Panc1 (cell line): ENCODE results near the gene SLC27A4. TPM values are rescaled to one million over a fixed set of nuclear protein-coding genes. Genes with fewer than 3 reads are reported as not detected.

Source experiments
- ATAC-seq: fragments of 200-7000 bp; cut with Tn5 transposase; 2 replicates; pipeline ENCODE4 v1.9.1; 2020; ENCODE audit warnings: mild to moderate bottlenecking, moderate library complexity
- BruUV-seq: library from RNA; stranded (reverse); fragments of 400-500 nt; replicated peaks from 2 replicates; lab custom pipeline; 2021; lab: Mats Ljungman, UMichigan
- CTCF ChIA-PET: fragments of 300-600 bp; sonication (Branson Sonifier 250); formaldehyde crosslinking; loops from one replicate; lab custom pipeline; 2022; ENCODE audit warnings: antibody characterized with exemption; lab: Charles Lee
- POLR2A ChIA-PET: fragments of 300-600 bp; sonication (Branson Sonifier 250); formaldehyde crosslinking; loops from one replicate; lab custom pipeline; 2022; ENCODE audit warnings: antibody characterized with exemption; lab: Charles Lee
- DNase-seq: peaks from one replicate; pipeline ENCODE4 v3.0.0-alpha.2; 2010; ENCODE audit warnings: low read depth, low spot score
- H3K27ac ChIP-seq: 2 replicates; pipeline ENCODE4 v1.5.1; 2011; ENCODE audit warnings: mild to moderate bottlenecking, low read length, inconsistent platforms
- H3K27me3 ChIP-seq: fragments of 200-500 bp; sonication (Bioruptor generic); 2 replicates; pipeline ENCODE4 v1.6.0; 2014; ENCODE audit warnings: low read length, inconsistent platforms; ENCODE audit not compliant: control insufficient read depth, insufficient read depth
- H3K36me3 ChIP-seq: fragments of 200-500 bp; sonication (Bioruptor generic); 2 replicates; pipeline ENCODE4 v1.5.1; 2014; ENCODE audit warnings: inconsistent platforms, mild to moderate bottlenecking, low read length, moderate library complexity; ENCODE audit not compliant: control insufficient read depth, insufficient read depth
- H3K4me1 ChIP-seq: 2 replicates; pipeline ENCODE4 v1.5.1; 2011; ENCODE audit warnings: inconsistent platforms, mild to moderate bottlenecking, low read length, moderate library complexity; ENCODE audit not compliant: control insufficient read depth, insufficient read depth
- H3K4me3 ChIP-seq, 2 experiments: 2 replicates each; pipeline ENCODE4 v1.5.1; 2011 to 2012; ENCODE audit warnings: low read depth in 2 of 2, low read length in 2 of 2, mild to moderate bottlenecking in 2 of 2, inconsistent platforms in 1 of 2, moderate library complexity in 1 of 2
- H3K9me3 ChIP-seq: fragments of 200-500 bp; sonication (Bioruptor generic); 2 replicates; pipeline ENCODE4 v1.5.1; 2014; ENCODE audit warnings: low read depth, mild to moderate bottlenecking, inconsistent platforms, low read length, moderate library complexity; ENCODE audit not compliant: control insufficient read depth, insufficient read depth
- CTCF ChIP-seq: fragments of 450-650 bp; IDR thresholded peaks from 2 replicates; pipeline ENCODE4 v1.5.1; 2017; ENCODE audit warnings: mild to moderate bottlenecking
- POLR2AphosphoS5 ChIP-seq: IDR thresholded peaks from 2 replicates; pipeline ENCODE4 v1.6.1; 2012; ENCODE audit warnings: mild to moderate bottlenecking, low read depth, low read length, moderate library complexity
- REST ChIP-seq, 2 experiments: IDR thresholded peaks; 2 replicates each; pipeline ENCODE4 v1.6.1; 2011 to 2012; ENCODE audit warnings: low read depth in 2 of 2, control low read depth in 1 of 2, low read length in 1 of 2, mild to moderate bottlenecking in 1 of 2, moderate library complexity in 1 of 2; ENCODE audit not compliant: insufficient read depth in 1 of 2
- SIN3A ChIP-seq: IDR thresholded peaks from 2 replicates; pipeline ENCODE4 v1.6.1; 2012; ENCODE audit warnings: low read depth, mild to moderate bottlenecking, low read length, moderate library complexity, borderline replicate concordance; ENCODE audit not compliant: insufficient read depth
- TCF7L2 ChIP-seq: IDR thresholded peaks from 2 replicates; pipeline ENCODE4 v1.6.1; 2011; ENCODE audit warnings: mild to moderate bottlenecking, low read depth, low read length, inconsistent platforms
- in situ Hi-C: cut with HindIII; loops from 2 replicates; pipeline ENCODE4 v1.10.0; 2016; ENCODE audit warnings: low sequenced_read_pairs, low pct_unique_long_range_greater_than_20kb
- intact Hi-C: fragments of 100-400 bp; cut with micrococcal nuclease; formaldehyde crosslinking; loops from one replicate; pipeline ENCODE4 v1.10.0; 2022; ENCODE audit not compliant: unreplicated experiment
- total RNA-seq: library from RNA; stranded (reverse); gene quantifications from one replicate; pipeline ENCODE4 v1.2.1, GENCODE V29; 2021; ENCODE audit not compliant: unreplicated experiment

SLC27A4 gene
- total RNA-seq, 1 experiment from 2014 or later = 20.3 TPM

GRCh38 chr9:128372784-128373183 is 32.5 kb downstream of the SLC27A4 start:
- no peaks in the 10 kb centered on the region for H3K9me3 ChIP-seq
- ChIA-PET CTCF (interaction anchor here (0.6 kb wide), 1 partner anchor 13 kb away, joined by 3 read pairs; no protein-coding TSS in a partner anchor), POLR2A (no interaction called here)
- no peak overlapping the region for H3K4me3 ChIP-seq
- no peaks in the 10 kb centered on the region for H3K27me3 ChIP-seq
- H3K27ac ChIP-seq = no peak overlapping the region
- no TSS peak for BruUV-seq
- DNase-seq (no peak), ATAC-seq (no peak)
- peaks cover 4% of the 10 kb centered on the region for H3K4me1 ChIP-seq
- in situ Hi-C loops (no loop called here), intact Hi-C loops (no loop called here)
- peaks cover 5% of the 10 kb centered on the region; the same call in 1 of the 2 replicates for H3K36me3 ChIP-seq
- no peak for TF ChIP-seq CTCF
- TF ChIP-seq REST (IDR thresholded peaks at IDR 0.05; ENCODE audit: insufficient read depth in 1 of 2, low read depth in 2 of 2, low read length in 1 of 2) = no peak
- TF ChIP-seq SIN3A = no peak
- TF ChIP-seq POLR2AphosphoS5 = no peak
- TF ChIP-seq TCF7L2 = no peak

GRCh38 chr9:128374221-128374675 is 33.9 kb downstream of the SLC27A4 start:
- intact Hi-C loops (no loop called here), in situ Hi-C loops (no loop called here)
- CTCF ChIA-PET = no interaction called here
- Histone ChIP-seq H3K9me3 (no peaks in the 10 kb centered on the region), H3K27ac (no peak overlapping the region), H3K36me3 (peaks cover 5% of the 10 kb centered on the region; the same call in 1 of the 2 replicates), H3K4me1 (peaks cover 4% of the 10 kb centered on the region), H3K27me3 (no peaks in the 10 kb centered on the region), H3K4me3 (no peak overlapping the region)
- POLR2A ChIA-PET = no interaction called here
- DNase-seq (no peak), ATAC-seq (no peak)
- TF ChIP-seq REST (IDR thresholded peaks at IDR 0.05; ENCODE audit: insufficient read depth in 1 of 2, low read depth in 2 of 2, low read length in 1 of 2) (no peak), TCF7L2 (no peak), CTCF (no peak), SIN3A (no peak), POLR2AphosphoS5 (no peak)
- no TSS peak for BruUV-seq
